Neural progenitor cell (in vitro differentiated cells): ENCODE measurements around the gene IL21R.
"Not testable (repeated sequence)": the region's sequence is repeated elsewhere in the genome, so short reads cannot be mapped to it uniquely, and the experiment has no call there.

Experiments used
- CTCF ChIP-seq: fragments of 200-600 bp; sonication (generic); IDR thresholded peaks from 2 replicates; pipeline ENCODE4 v1.5.1; 2017; ENCODE audit warnings: antibody characterized with exemption, mild to moderate bottlenecking
- EZH2 ChIP-seq: fragments of 200-600 bp; sonication (generic); IDR thresholded peaks from 2 replicates; pipeline ENCODE4 v1.6.1; 2017; ENCODE audit warnings: antibody characterized with exemption, mild to moderate bottlenecking, moderate library complexity
- EZH2phosphoT487 ChIP-seq: fragments of 200-600 bp; sonication (generic); IDR thresholded peaks from 2 replicates; pipeline ENCODE4 v1.6.1; 2017; ENCODE audit warnings: antibody characterized with exemption

GRCh38 chr16:27433191-27433590 lies 31.2 kb downstream of the IL21R start:
- TF ChIP-seq CTCF, EZH2, EZH2phosphoT487: not testable (repeated sequence)
